ENCODE data around the gene OR6K2. TPM values are rescaled to one million over a fixed set of nuclear protein-coding genes. Genes with fewer than 3 reads are reported as not detected.

Gene OR6K2
- total RNA-seq (2022; extraction: Qiagen RNA extraction) = not detected in 5 replicates

GRCh38 chr1:158700552-158700951, at the start of gene OR6K2:
TSS of gene OR6K2 (minus strand) at chr1:158700652. CDS start at chr1:158700652, 0 bp downstream.

GRCh38 chr1:158720620-158721019, 20.2 kb upstream of the OR6K2 start, which contains the start of gene OR6K3:
TSS of gene OR6K3 (minus strand) at chr1:158720720. CDS start at chr1:158718115, 2,605 bp downstream.

GRCh38 chr1:158686111-158687009, 14.1 kb downstream of the OR6K2 start, which contains the start of gene SPTA1:
TSS of gene SPTA1 (minus strand) at chr1:158686715. CDS start at chr1:158686517, 198 bp downstream.

Other genes with a start within 250 kb of the OR6K2 start
- gene OR10K1, start 238.8 kb downstream of the OR6K2 start, total RNA-seq (2022; extraction: Qiagen RNA extraction) = not detected in 5 replicates
- gene OR10R2, start 228.4 kb downstream of the OR6K2 start, total RNA-seq (2022; extraction: Qiagen RNA extraction) = not detected in 5 replicates
- gene OR6Y1, start 146.2 kb downstream of the OR6K2 start, total RNA-seq (2022; extraction: Qiagen RNA extraction) = not detected in 5 replicates
- not detected in 5 replicates for gene OR6P1, start 130.1 kb downstream of the OR6K2 start, total RNA-seq (2022; extraction: Qiagen RNA extraction)
- gene OR10X1, start 120.8 kb downstream of the OR6K2 start, total RNA-seq (2022; extraction: Qiagen RNA extraction) = not detected in 5 replicates
- not detected in 5 replicates for gene OR10Z1, start 95.4 kb downstream of the OR6K2 start, total RNA-seq (2022; extraction: Qiagen RNA extraction)
- gene SPTA1, start 13.9 kb downstream of the OR6K2 start, total RNA-seq (2022; extraction: Qiagen RNA extraction) = not detected in 5 replicates
- gene OR6K3, start 20.1 kb upstream of the OR6K2 start, total RNA-seq (2022; extraction: Qiagen RNA extraction) = not detected in 5 replicates
- not detected in 5 replicates for gene OR6K6, start 54.1 kb upstream of the OR6K2 start, total RNA-seq (2022; extraction: Qiagen RNA extraction)
- gene OR6N1, start 71.5 kb upstream of the OR6K2 start, total RNA-seq (2022; extraction: Qiagen RNA extraction) = not detected in 5 replicates
- not detected in 5 replicates for gene OR6N2, start 80.6 kb upstream of the OR6K2 start, total RNA-seq (2022; extraction: Qiagen RNA extraction)
- gene MNDA, start 130.7 kb upstream of the OR6K2 start, total RNA-seq (2022; extraction: Qiagen RNA extraction) = not detected in 5 replicates
- gene PYHIN1, start 230.9 kb upstream of the OR6K2 start, total RNA-seq (2022; extraction: Qiagen RNA extraction) = not detected in 5 replicates

Measured in A549 treated with Mapracorat at 1 μM for 4 hours (cell line).